IMR-90 (cell line): ENCODE measurements around the gene AFF2. TPM values are rescaled to one million over a fixed set of nuclear protein-coding genes. Genes with fewer than 3 reads are reported as not detected.

Experiments used
- ATAC-seq: fragments of 200-7000 bp; cut with Tn5 transposase; 2 replicates; pipeline ENCODE4 v1.9.1; 2020; ENCODE audit warnings: low read depth, mild to moderate bottlenecking, moderate library complexity
- BruUV-seq: library from RNA; stranded (reverse); fragments of 400-500 nt; replicated peaks from 2 replicates; lab custom pipeline; 2021; lab: Mats Ljungman, UMichigan
- CTCF ChIA-PET: fragments of 300-600 bp; formaldehyde crosslinking; extraction: SDS; loops from one replicate; lab custom pipeline; 2021; ENCODE audit warnings: antibody characterized with exemption; lab: Yijun Ruan, JAX
- POLR2A ChIA-PET: fragments of 300-600 bp; sonication (Branson Sonifier 250); formaldehyde crosslinking; loops from one replicate; lab custom pipeline; 2022; ENCODE audit warnings: antibody characterized with exemption; ENCODE audit not compliant: unreplicated experiment; lab: Charles Lee
- DNase-seq: peaks from one replicate; pipeline ENCODE4 v3.0.0; 2013
- H2AFZ ChIP-seq: replicated peaks from 2 replicates; pipeline ENCODE3; 2013; ENCODE audit warnings: low read length, mild to moderate bottlenecking; ENCODE audit not compliant: poor library complexity
- H2AK5ac ChIP-seq: 2 replicates; pipeline ENCODE4 v1.6.1; 2013; ENCODE audit warnings: low read depth, low read length, inconsistent platforms
- H2AK9ac ChIP-seq: replicated peaks from 2 replicates; pipeline ENCODE3; 2013; ENCODE audit warnings: mild to moderate bottlenecking, low read depth, low read length, moderate library complexity; ENCODE audit not compliant: poor library complexity
- H2BK120ac ChIP-seq: 2 replicates; pipeline ENCODE4 v1.6.1; 2013; ENCODE audit warnings: low read depth, low read length, inconsistent platforms
- H2BK15ac ChIP-seq: 3 replicates; pipeline ENCODE4 v1.6.1; 2013; ENCODE audit warnings: low read depth, low read length, inconsistent platforms
- H2BK20ac ChIP-seq: 2 replicates; pipeline ENCODE4 v1.6.1; 2013; ENCODE audit warnings: low read depth, mild to moderate bottlenecking, inconsistent platforms, low read length, moderate library complexity
- H2BK5ac ChIP-seq: 2 replicates; pipeline ENCODE4 v1.6.1; 2013; ENCODE audit warnings: mild to moderate bottlenecking, low read depth, low read length, inconsistent platforms; ENCODE audit not compliant: poor library complexity, severe bottlenecking
- H3K14ac ChIP-seq: replicated peaks from 2 replicates; pipeline ENCODE4 v1.6.1; 2013; ENCODE audit warnings: low read depth, low read length, inconsistent platforms
- H3K18ac ChIP-seq: 2 replicates; pipeline ENCODE4 v1.6.1; 2013; ENCODE audit warnings: low read depth, low read length, control low read depth
- H3K23ac ChIP-seq: 2 replicates; pipeline ENCODE4 v1.6.1; 2013; ENCODE audit warnings: low read depth, low read length, inconsistent platforms
- H3K27ac ChIP-seq: 2 replicates; pipeline ENCODE4 v1.5.1; 2013; ENCODE audit warnings: mild to moderate bottlenecking, control low read depth, low read length; ENCODE audit not compliant: insufficient read depth
- H3K27me3 ChIP-seq: 2 replicates; pipeline ENCODE4 v1.6.1; 2013; ENCODE audit warnings: low read length; ENCODE audit not compliant: control insufficient read depth, insufficient read depth
- H3K36me3 ChIP-seq: 2 replicates; pipeline ENCODE4 v1.6.1; 2013; ENCODE audit warnings: low read length, mixed read lengths; ENCODE audit not compliant: control insufficient read depth, insufficient read depth
- H3K4ac ChIP-seq: 2 replicates; pipeline ENCODE4 v1.6.1; 2013; ENCODE audit warnings: low read depth, low read length, inconsistent platforms
- H3K4me1 ChIP-seq: 2 replicates; pipeline ENCODE4 v1.6.1; 2013; ENCODE audit warnings: low read length, mixed read lengths; ENCODE audit not compliant: control insufficient read depth, insufficient read depth
- H3K4me2 ChIP-seq: 2 replicates; pipeline ENCODE4 v1.6.1; 2013; ENCODE audit warnings: low read depth, mild to moderate bottlenecking, control low read depth, low read length, moderate library complexity
- H3K4me3 ChIP-seq: 2 replicates; pipeline ENCODE4 v1.5.1; 2013; ENCODE audit warnings: low read depth, mild to moderate bottlenecking, control low read depth, low read length, moderate library complexity; ENCODE audit not compliant: insufficient read depth
- H3K56ac ChIP-seq: 2 replicates; pipeline ENCODE4 v1.6.1; 2013; ENCODE audit warnings: low read length, inconsistent platforms; ENCODE audit not compliant: insufficient read depth; ENCODE audit errors: extremely low read depth
- H3K79me1 ChIP-seq, 2 experiments: 2 replicates each; pipeline ENCODE4 v1.6.1; 2013; ENCODE audit warnings: low read length in 2 of 2, inconsistent platforms in 1 of 2, low read depth in 1 of 2
- H3K9ac ChIP-seq: 2 replicates; pipeline ENCODE4 v1.6.1; 2013; ENCODE audit warnings: low read depth, low read length, control low read depth
- H3K9me1 ChIP-seq: 2 replicates; pipeline ENCODE4 v1.6.1; 2013; ENCODE audit warnings: low read length, inconsistent platforms; ENCODE audit not compliant: insufficient read depth
- H3K9me3 ChIP-seq: 2 replicates; pipeline ENCODE4 v1.6.1; 2013; ENCODE audit warnings: low read length; ENCODE audit not compliant: control insufficient read depth, insufficient read depth
- H4K20me1 ChIP-seq: 2 replicates; pipeline ENCODE4 v1.6.1; 2013; ENCODE audit warnings: low read length, inconsistent platforms; ENCODE audit not compliant: insufficient read depth
- H4K5ac ChIP-seq: 2 replicates; pipeline ENCODE4 v1.6.1; 2013; ENCODE audit warnings: mild to moderate bottlenecking, low read depth, low read length, control low read depth
- H4K8ac ChIP-seq, 2 experiments: 2 replicates each; pipeline ENCODE4 v1.6.1; 2013; ENCODE audit warnings: low read depth in 2 of 2, low read length in 2 of 2, control low read depth in 1 of 2, inconsistent platforms in 1 of 2
- H4K91ac ChIP-seq: 2 replicates; pipeline ENCODE4 v1.6.1; 2013; ENCODE audit warnings: low read depth, low read length, inconsistent platforms; ENCODE audit not compliant: insufficient read depth
- CHD1 ChIP-seq: IDR thresholded peaks from 2 replicates; pipeline ENCODE4 v1.6.1; 2012; ENCODE audit warnings: low read depth, low read length, improper control_type of control experiment
- POLR2A ChIP-seq: IDR thresholded peaks from 2 replicates; pipeline ENCODE4 v1.6.1; 2012; ENCODE audit warnings: mild to moderate bottlenecking, low read depth, low read length
- RFX5 ChIP-seq: IDR thresholded peaks from 2 replicates; pipeline ENCODE4 v1.8.0; 2012; ENCODE audit warnings: low read depth, mild to moderate bottlenecking, low read length, moderate library complexity
- SMC3 ChIP-seq: fragments of 150-350 bp; IDR thresholded peaks from 2 replicates; pipeline ENCODE4 v1.6.1; 2016; ENCODE audit warnings: low read depth, mild to moderate bottlenecking, antibody characterized with exemption, low read length, moderate library complexity
- WGBS, 2 experiments: methylation state at CpG; one replicate each; pipeline versions ENCODE4 v1.1.5 to v1.1.7; 2013; ENCODE audit warnings: missing lambda C conversion rate in 2 of 2; ENCODE audit not compliant: insufficient read length in 1 of 2; ENCODE audit errors: extremely low coverage in 2 of 2; 5-methylcytosine and 5-hydroxymethylcytosine counted together
- dilution Hi-C: fragments of 300-500 bp; cut with HindIII; formaldehyde crosslinking; loops from one replicate; pipeline ENCODE4 v1.14.3; 2018; ENCODE audit warnings: low sequenced_read_pairs; ENCODE audit not compliant: unreplicated experiment
- in situ Hi-C: fragments of 300-500 bp; cut with MboI; formaldehyde crosslinking; loops from 3 replicates; pipeline ENCODE4 v1.14.3; 2019; ENCODE audit warnings: low sequenced_read_pairs, inconsistent platforms, mixed read lengths
- intact Hi-C: fragments of 100-400 bp; cut with micrococcal nuclease; formaldehyde crosslinking; loops from 2 replicates; pipeline ENCODE4 v1.10.0; 2022
- polyA plus RNA-seq, 3 experiments: library from polyadenylated mRNA; depleted of rRNA; stranded (reverse); fragments of >200 nt; gene quantifications; 2 replicates each; pipeline ENCODE4 v1.2.3, GENCODE V29; 2012; ENCODE audit warnings: low replicate concordance in 1 of 3
- total RNA-seq: library from RNA; depleted of rRNA; stranded (reverse); fragments of >200 nt; gene quantifications from 2 replicates; pipeline ENCODE4 v1.2.3, GENCODE V29; 2012

The AFF2 gene
- total and polyA plus RNA-seq, 2 of the 4 experiments (the other 2 are of a cell fraction) = 0.15 to 0.72 TPM

DNA sequence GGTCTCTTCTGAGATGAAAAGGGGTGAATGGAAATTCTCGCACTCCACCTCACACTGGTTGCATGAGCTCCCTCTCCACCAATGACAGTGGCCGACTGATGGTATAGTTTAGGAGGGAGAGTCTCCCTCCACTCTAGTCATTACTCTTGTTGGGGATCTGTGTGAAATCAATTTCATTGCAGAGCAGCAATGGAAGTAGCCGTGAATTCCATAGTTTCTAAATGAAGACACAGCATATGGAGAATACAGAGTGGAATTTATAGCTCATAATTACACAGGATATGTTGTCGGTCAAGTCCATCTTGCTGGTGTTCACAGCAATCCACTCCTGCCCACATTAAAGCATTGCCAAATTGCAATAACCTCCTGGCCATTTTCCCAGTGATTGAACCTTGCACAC lies 426.0 kb downstream of the AFF2 start:
- no peak overlapping the region for H3K23ac ChIP-seq
- no peaks in the 10 kb centered on the region for H3K9me1 ChIP-seq
- H4K8ac ChIP-seq = no peak overlapping the region
- H4K20me1 ChIP-seq = no peaks in the 10 kb centered on the region
- intact Hi-C loops (no loop called here), dilution Hi-C loops (no loop called here), in situ Hi-C loops (no loop called here)
- no peak overlapping the region for H3K9ac ChIP-seq
- DNase-seq (no peak), ATAC-seq (no peak)
- H4K5ac ChIP-seq = no peak overlapping the region
- no CpG with 5 or more reads among the region's 4 CpGs for WGBS, 2 experiments
- no peak overlapping the region for H3K18ac ChIP-seq
- no TSS peak for BruUV-seq
- CTCF ChIA-PET = no interaction called here
- no peak overlapping the region for H3K4me2 ChIP-seq
- no peak overlapping the region for H3K27ac ChIP-seq
- TF ChIP-seq RFX5 (no peak), POLR2A (no peak), SMC3 (no peak), CHD1 (no peak)
- no peak overlapping the region for H2AFZ ChIP-seq
- no peak overlapping the region for H3K14ac ChIP-seq
- no peak overlapping the region for H2AK9ac ChIP-seq
- no peak overlapping the region for H2AK5ac ChIP-seq
- H2BK20ac ChIP-seq = no peak overlapping the region
- no peak overlapping the region for H3K4me3 ChIP-seq
- H3K4ac ChIP-seq = no peak overlapping the region
- POLR2A ChIA-PET = no interaction called here
- no peaks in the 10 kb centered on the region for H3K9me3 ChIP-seq
- no peaks in the 10 kb centered on the region for H3K27me3 ChIP-seq
- no peaks in the 10 kb centered on the region for H3K79me1 ChIP-seq
- H3K56ac ChIP-seq = no peak overlapping the region
- no peak overlapping the region for H2BK15ac ChIP-seq
- no peaks in the 10 kb centered on the region for H3K36me3 ChIP-seq
- H2BK120ac ChIP-seq = no peak overlapping the region
- H4K91ac ChIP-seq = no peak overlapping the region
- H3K4me1 ChIP-seq = no peaks in the 10 kb centered on the region
- no peak overlapping the region for H2BK5ac ChIP-seq
